ENCODE data around the gene ADAMTS19. TPM values are rescaled to one million over a fixed set of nuclear protein-coding genes. Genes with fewer than 3 reads are reported as not detected.

Gene ADAMTS19
- total RNA-seq, 4 donors from 2014 or later: 0.67 to 3.3 (median 1.3) TPM

GRCh38 chr5:129716651-129717050 is 256.6 kb downstream of the ADAMTS19 start:
- H3K36me3 ChIP-seq: no peaks in the 10 kb centered on the region

GRCh38 chr5:129717751-129718310 is 257.7 kb downstream of the ADAMTS19 start:
- H3K27me3 ChIP-seq: no peaks in the 10 kb centered on the region
- no peaks in the 10 kb centered on the region for H3K9me3 ChIP-seq
- H3K4me1 ChIP-seq: no peaks in the 10 kb centered on the region
- H3K4me3 ChIP-seq: no peak overlapping the region
- no peaks in the 10 kb centered on the region for H3K36me3 ChIP-seq
- no peak for DNase-seq
- H3K27ac ChIP-seq: no peak overlapping the region
- no peak for TF ChIP-seq CTCF (IDR thresholded peaks at IDR 0.05)
- no peak for TF ChIP-seq POLR2A (IDR thresholded peaks at IDR 0.05)

More at GRCh38 chr5:129716651-129717050, 256.6 kb downstream of the ADAMTS19 start:
- no peak overlapping the region for H3K27ac ChIP-seq
- no peak overlapping the region for H3K4me3 ChIP-seq
- TF ChIP-seq POLR2A (IDR thresholded peaks at IDR 0.05) (no peak), CTCF (IDR thresholded peaks at IDR 0.05) (no peak)
- no peaks in the 10 kb centered on the region for H3K9me3 ChIP-seq
- H3K27me3 ChIP-seq: no peaks in the 10 kb centered on the region
- no peaks in the 10 kb centered on the region for H3K4me1 ChIP-seq
- no peak for DNase-seq

- Histone ChIP-seq H3K27ac (no peak overlapping the region), H3K4me3 (no peak overlapping the region), H3K4me1 (no peaks in the 10 kb centered on the region), H3K9me3 (no peaks in the 10 kb centered on the region), H3K27me3 (no peaks in the 10 kb centered on the region), H3K36me3 (no peaks in the 10 kb centered on the region)
- no peak for DNase-seq
- no peak for TF ChIP-seq CTCF (IDR thresholded peaks at IDR 0.05)
These were observed 258.5 kb downstream of the ADAMTS19 start for GRCh38 chr5:129718471-129719090.

- TF ChIP-seq POLR2A (IDR thresholded peaks at IDR 0.05): no peak
- no peak for TF ChIP-seq CTCF (IDR thresholded peaks at IDR 0.05)
- no peaks in the 10 kb centered on the region for H3K27me3 ChIP-seq
- H3K27ac ChIP-seq: no peak overlapping the region
- no peak overlapping the region for H3K4me3 ChIP-seq
- H3K36me3 ChIP-seq: no peaks in the 10 kb centered on the region
- H3K9me3 ChIP-seq: no peaks in the 10 kb centered on the region
- DNase-seq: no peak
- H3K4me1 ChIP-seq: no peaks in the 10 kb centered on the region
These were observed 264.1 kb downstream of the ADAMTS19 start for GRCh38 chr5:129724222-129724621.

GRCh38 chr5:129724647-129725046 is 264.5 kb downstream of the ADAMTS19 start:
- H3K4me3 ChIP-seq: no peak overlapping the region
- DNase-seq: no peak
- H3K36me3 ChIP-seq: no peaks in the 10 kb centered on the region
- H3K27ac ChIP-seq: no peak overlapping the region
- TF ChIP-seq CTCF (IDR thresholded peaks at IDR 0.05) (no peak), POLR2A (IDR thresholded peaks at IDR 0.05) (no peak)
- H3K4me1 ChIP-seq: no peaks in the 10 kb centered on the region
- no peaks in the 10 kb centered on the region for H3K9me3 ChIP-seq
- H3K27me3 ChIP-seq: no peaks in the 10 kb centered on the region

Measured in Peyer's patch (tissue), 4 donors.